CD4-positive, alpha-beta memory T cell (primary cell): Measurements from ENCODE around the gene MEFV. TPM values are rescaled to one million over a fixed set of nuclear protein-coding genes. Genes with fewer than 3 reads are reported as not detected.

Source experiments
- CTCF ChIA-PET: fragments of 350-600 bp; sonication (Branson Sonifier 250); formaldehyde crosslinking; loops from one replicate; lab custom pipeline; 2021; ENCODE audit warnings: inconsistent platforms; ENCODE audit not compliant: partially characterized antibody; lab: Charles Lee
- POLR2A ChIA-PET: fragments of 350-600 bp; sonication (Branson Sonifier 250); formaldehyde crosslinking; loops from one replicate; lab custom pipeline; 2021; ENCODE audit not compliant: partially characterized antibody; lab: Charles Lee
- DNase-seq, 5 donors: peaks; one replicate each; pipeline versions ENCODE4 v3.0.0 to v3.0.0-alpha.2; 2020 to 2022; ENCODE audit warnings: mixed read lengths in 1 of 5
- H3K27ac ChIP-seq: one replicate; pipeline ENCODE4 v1.7.0; 2013; ENCODE audit warnings: low read depth, low read length
- H3K27me3 ChIP-seq: 2 replicates; pipeline ENCODE4 v1.7.0; 2013; ENCODE audit warnings: mild to moderate bottlenecking, low read length, moderate library complexity; ENCODE audit not compliant: insufficient read depth
- H3K36me3 ChIP-seq: 2 replicates; pipeline ENCODE4 v1.7.0; 2013; ENCODE audit warnings: mild to moderate bottlenecking, low read length, moderate library complexity; ENCODE audit not compliant: insufficient read depth
- H3K4me1 ChIP-seq: 2 replicates; pipeline ENCODE4 v1.7.0; 2013; ENCODE audit warnings: mild to moderate bottlenecking, low read length, moderate library complexity; ENCODE audit not compliant: insufficient read depth
- H3K4me3 ChIP-seq, 2 donors: one replicate each; pipeline ENCODE4 v1.7.0; 2013; ENCODE audit warnings: low read length in 2 of 2, mild to moderate bottlenecking in 1 of 2
- H3K9me3 ChIP-seq, 2 donors: one replicate each; pipeline ENCODE4 v1.7.0; 2013; ENCODE audit warnings: low read length in 2 of 2, control low read depth in 1 of 2; ENCODE audit not compliant: control insufficient read depth in 1 of 2
- H3K27ac Mint-ChIP-seq, 7 donors: one replicate each; pipeline ENCODE4 v1.8.0; 2020 to 2021; ENCODE audit warnings: mixed read lengths in 7 of 7, mild to moderate bottlenecking in 6 of 7, inconsistent platforms in 3 of 7, moderate library complexity in 3 of 7
- H3K27me3 Mint-ChIP-seq, 2 donors: one replicate each; pipeline ENCODE4 v1.8.0; 2020 to 2021; ENCODE audit warnings: mixed read lengths in 2 of 2
- H3K36me3 Mint-ChIP-seq, 2 donors: one replicate each; pipeline ENCODE4 v1.8.0; 2020 to 2021; ENCODE audit warnings: mixed read lengths in 2 of 2, inconsistent platforms in 1 of 2, mild to moderate bottlenecking in 1 of 2
- H3K4me1 Mint-ChIP-seq, 4 donors: one replicate each; pipeline ENCODE4 v1.8.0; 2020 to 2021; ENCODE audit warnings: mixed read lengths in 4 of 4, mild to moderate bottlenecking in 1 of 4
- H3K4me3 Mint-ChIP-seq, 8 donors: one replicate each; pipeline ENCODE4 v1.8.0; 2020 to 2021; ENCODE audit warnings: mixed read lengths in 8 of 8, mild to moderate bottlenecking in 7 of 8, moderate library complexity in 6 of 8, inconsistent platforms in 3 of 8
- H3K9me3 Mint-ChIP-seq, 8 donors: one replicate each; pipeline ENCODE4 v1.8.0; 2020 to 2021; ENCODE audit warnings: mixed read lengths in 8 of 8, mild to moderate bottlenecking in 5 of 8, inconsistent platforms in 3 of 8, moderate library complexity in 1 of 8
- intact Hi-C: fragments of 100-400 bp; cut with micrococcal nuclease; formaldehyde crosslinking; loops from one replicate; pipeline ENCODE4 v1.15.1; 2023
- polyA plus RNA-seq, 2 donors: library from polyadenylated mRNA; unstranded; fragments of 300-500 nt; fragmentation: Illumina TruSeq; gene quantifications; one replicate each; pipeline ENCODE4 v1.2.3, GENCODE V29; 2021
- total RNA-seq, 2 experiments: library from RNA; stranded (reverse); gene quantifications; one replicate each; pipeline ENCODE4 v1.2.3, GENCODE V29; 2021

Gene MEFV
- total RNA-seq (under 1 TPM; 0.35 to 0.42 TPM), polyA plus RNA-seq (under 1 TPM in 1 of 2 donors, not detected in 1; 0.05 TPM)

DNA sequence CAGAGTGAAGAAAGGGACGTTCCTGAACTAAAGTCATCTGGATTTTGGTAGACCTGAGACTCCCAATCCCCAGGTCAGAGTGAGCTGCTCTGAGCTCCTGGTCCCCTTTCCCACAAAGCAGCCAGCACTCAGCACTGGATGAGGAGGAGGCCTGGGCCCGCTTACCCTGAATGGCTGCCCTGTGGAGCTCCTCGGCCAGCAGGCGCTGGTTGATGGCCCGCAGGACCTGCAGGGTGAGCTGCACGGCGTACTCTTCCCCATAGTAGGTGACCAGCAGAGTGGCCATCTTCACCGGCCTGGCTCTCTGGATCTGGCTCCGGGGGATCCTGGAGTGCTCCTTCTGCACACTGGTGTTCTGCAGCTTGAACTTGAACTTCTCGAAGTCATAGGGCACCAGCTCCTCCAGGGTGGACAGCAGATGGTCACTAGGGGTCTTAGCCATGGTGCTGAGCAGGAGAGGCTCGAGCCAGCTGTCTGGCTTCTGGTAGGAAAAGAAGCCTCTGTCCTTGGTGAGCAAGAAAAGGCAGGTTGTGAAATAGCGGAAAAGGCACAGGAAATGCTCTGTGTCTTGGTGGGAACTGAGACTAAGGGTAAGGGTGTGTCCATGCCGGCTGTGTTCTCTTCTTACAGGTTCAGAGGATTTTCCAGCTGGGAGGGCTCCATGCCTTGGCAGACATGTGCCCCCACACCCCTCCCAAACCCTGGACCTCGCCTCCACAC is at the start of gene MEFV:
MEFV (minus strand) TSS at position 488 of the 720 bp plus-strand sequence; CDS start at position 442, 46 bp downstream.
- Histone ChIP-seq H3K4me3 (no peak within 1 kb of the TSS), H3K27me3 (no peaks in the 10 kb centered on the region), H3K9me3 (no peaks in the 10 kb centered on the region), H3K4me1 (no peaks in the 10 kb centered on the region), H3K36me3 (no peaks in the 10 kb centered on the region), H3K27ac (no peak within 1 kb of the TSS)
- H3K4me3 Mint-ChIP-seq = no peak within 1 kb of the TSS
- ChIA-PET CTCF (no interaction called here), POLR2A (interaction anchor here (0.7 kb wide), 1 partner anchor 8 kb away, joined by 5 read pairs; no protein-coding TSS in a partner anchor)
- intact Hi-C loops = no loop called here
- H3K4me1 Mint-ChIP-seq = peaks cover 0 to 2% (median under 1%) of the 10 kb centered on the region in 4 donors
- H3K36me3 Mint-ChIP-seq = no peaks in the 10 kb centered on the region
- H3K27ac Mint-ChIP-seq = no peak within 1 kb of the TSS
- no peaks in the 10 kb centered on the region for H3K9me3 Mint-ChIP-seq
- peaks cover 0 to 2% of the 10 kb centered on the region in 2 donors for H3K27me3 Mint-ChIP-seq
- DNase-seq = no peak

DNA sequence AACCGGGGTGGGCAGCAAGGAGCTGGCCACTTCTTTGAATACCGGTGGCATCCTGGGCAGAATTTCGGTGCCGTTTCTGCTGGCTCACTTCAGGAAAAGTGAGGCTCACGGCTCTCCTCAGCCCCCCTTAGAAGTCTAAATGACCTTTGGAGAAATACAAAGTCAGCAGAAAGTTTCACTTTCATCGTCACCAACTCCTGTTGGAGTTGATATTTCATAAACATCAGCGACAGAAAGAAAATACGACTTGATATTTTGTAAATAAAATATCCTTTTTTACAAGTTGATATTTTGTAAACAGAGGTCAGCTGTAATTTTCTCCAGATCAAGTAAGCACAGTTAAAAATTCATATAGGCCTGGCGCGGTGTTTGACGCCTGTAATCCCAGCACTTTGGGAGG is 49.6 kb upstream of the MEFV start:
- peak overlapping the region; percentile 79 to 87 (median 85) for H3K4me3 Mint-ChIP-seq
- H3K4me3 ChIP-seq = peak overlapping the region; percentile 80 to 88
- ChIA-PET POLR2A (interaction anchor here (0.6 to 5.3 kb wide), 19 partner anchors 10 to 203 kb away, joined by 3 to 76 read pairs (median 4); partner anchors contain the start of genes NAA60, ZNF174, ZNF200 and ZNF263), CTCF (interaction anchor here (1.0 to 3.2 kb wide), 6 partner anchors 9 to 274 kb away, joined by 3 to 10 read pairs (median 4); partner anchors contain the start of genes NAA60, ZNF174, ZNF597 and ZSCAN32)
- H3K27ac ChIP-seq = peak overlapping the region; percentile 70
- no peaks in the 10 kb centered on the region for H3K27me3 ChIP-seq
- peaks cover 16% of the 10 kb centered on the region for H3K4me1 ChIP-seq
- H3K36me3 Mint-ChIP-seq = peaks cover 49 to 52% of the 10 kb centered on the region in 2 donors
- peaks cover 0 to 65% (median 52%) of the 10 kb centered on the region in 8 donors for H3K9me3 Mint-ChIP-seq
- H3K9me3 ChIP-seq = peaks cover 7 to 32% of the 10 kb centered on the region in 2 donors
- peaks cover 7 to 13% (median 11%) of the 10 kb centered on the region in 4 donors for H3K4me1 Mint-ChIP-seq
- no peak for DNase-seq
- peak overlapping the region in 5 of 7 donors; percentile 22 to 82 (median 71) for H3K27ac Mint-ChIP-seq
- H3K27me3 Mint-ChIP-seq = no peaks in the 10 kb centered on the region
- peaks cover 21% of the 10 kb centered on the region for H3K36me3 ChIP-seq
- intact Hi-C loops = no loop called here

DNA sequence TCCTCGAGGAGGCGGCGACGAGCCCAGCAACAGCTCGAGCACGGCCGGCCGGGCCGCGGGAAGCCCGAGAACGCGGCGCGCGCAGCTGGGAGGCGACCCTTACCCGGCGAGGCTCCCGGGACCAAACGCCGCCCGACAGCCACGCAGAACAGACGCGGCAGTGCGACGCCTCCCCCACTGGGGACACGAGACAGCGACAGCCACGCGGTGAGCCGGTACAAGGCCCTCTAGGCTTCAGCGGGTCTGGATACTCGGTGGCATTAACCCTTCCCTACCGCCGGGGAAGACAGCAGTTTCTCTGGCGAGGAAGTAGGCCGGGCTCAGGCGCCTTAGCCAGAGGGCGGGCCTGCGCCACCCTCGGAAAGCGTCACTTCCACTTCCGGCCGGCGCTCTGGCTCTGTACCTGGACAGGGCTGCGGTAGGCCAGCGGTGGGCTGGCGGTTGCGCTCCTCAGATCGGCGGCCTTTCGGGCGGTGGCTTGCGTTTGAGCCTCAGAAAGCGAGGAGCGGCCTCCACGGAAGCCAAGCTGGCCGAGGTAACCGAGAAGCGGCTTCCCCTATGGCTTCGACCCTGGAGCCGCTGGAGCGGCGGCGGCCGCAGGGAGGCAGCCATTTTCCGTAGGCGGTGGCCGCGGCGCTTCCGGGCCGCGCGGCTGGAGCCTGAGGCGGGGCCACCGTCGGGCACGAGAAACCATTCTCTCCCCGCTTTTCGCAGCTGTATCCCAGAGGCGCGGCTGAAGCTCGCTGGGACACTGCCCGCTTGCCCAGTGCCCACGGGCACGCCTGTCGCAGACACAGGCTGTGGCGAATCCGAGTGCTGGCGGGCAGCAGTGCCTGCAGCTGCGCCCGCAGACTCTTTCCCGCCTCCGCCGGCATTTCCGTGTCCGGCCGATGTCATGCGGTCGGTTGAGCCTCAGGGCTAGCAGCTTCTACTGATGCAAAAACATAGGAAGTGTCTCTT is 49.0 kb upstream of the MEFV start, which contains the start of the genes TIGD7 and ZNF75A:
TIGD7 (minus strand) TSS at position 322 of the 960 bp plus-strand sequence. CDS start 4,816 bp downstream, outside the sequence.
ZNF75A (plus strand) TSS at position 389 of the 960 bp plus-strand sequence. CDS start 2,932 bp downstream, outside the sequence.
- Histone ChIP-seq H3K27ac (peak within 1 kb of the TSS; percentile 70), H3K4me3 (peak within 1 kb of the TSS; percentile 80 to 88), H3K27me3 (no peaks in the 10 kb centered on the region), H3K4me1 (peaks cover 16% of the 10 kb centered on the region), H3K36me3 (peaks cover 21% of the 10 kb centered on the region), H3K9me3 (peaks cover 7 to 38% of the 10 kb centered on the region in 2 donors)
- peaks cover 0 to 65% (median 51%) of the 10 kb centered on the region in 8 donors for H3K9me3 Mint-ChIP-seq
- intact Hi-C loops = loop anchor here (1.0 to 2.0 kb wide), 6 partner anchors 22 to 195 kb away; partner anchors contain the start of genes ZNF174, ZNF200, ZNF263 and ZSCAN32
- ChIA-PET POLR2A (interaction anchor here (0.6 to 5.3 kb wide), 23 partner anchors 10 to 204 kb away, joined by 3 to 76 read pairs (median 4); partner anchors contain the start of genes CLUAP1, NAA60, ZNF174 and ZNF200), CTCF (interaction anchor here (0.6 to 3.2 kb wide), 8 partner anchors 10 to 274 kb away, joined by 3 to 10 read pairs (median 3); partner anchors contain the start of genes NAA60, ZNF174, ZNF597 and ZSCAN32)
- peak within 1 kb of the TSS; percentile 79 to 87 (median 85) for H3K4me3 Mint-ChIP-seq
- H3K27ac Mint-ChIP-seq = peak within 1 kb of the TSS; percentile 64 to 84 (median 82)
- peaks cover 7 to 13% (median 11%) of the 10 kb centered on the region in 4 donors for H3K4me1 Mint-ChIP-seq
- H3K36me3 Mint-ChIP-seq = peaks cover 50 to 52% of the 10 kb centered on the region in 2 donors
- H3K27me3 Mint-ChIP-seq = no peaks in the 10 kb centered on the region
- DNase-seq = peak; percentile 82 to 93 (median 85)

GRCh38 chr16:3304370-3304769 is 47.9 kb upstream of the MEFV start:
- ChIA-PET CTCF (interaction anchor here (0.6 to 3.2 kb wide), 4 partner anchors 11 to 98 kb away, joined by 3 to 10 read pairs (median 6); partner anchors contain the start of genes ZNF174 and ZSCAN32), POLR2A (interaction anchor here (0.7 to 5.3 kb wide), 14 partner anchors 11 to 196 kb away, joined by 3 to 76 read pairs (median 6); partner anchors contain the start of genes CLUAP1, ZNF174, ZNF263 and ZSCAN32)
- no peak overlapping the region for H3K27ac ChIP-seq
- no peaks in the 10 kb centered on the region for H3K27me3 ChIP-seq
- no peak for DNase-seq
- Mint-ChIP-seq H3K27ac (peak overlapping the region in 5 of 7 donors; percentile 57 to 84 (median 82)), H3K4me3 (peak overlapping the region; percentile 77 to 87 (median 85)), H3K9me3 (peaks cover 2 to 66% (median 57%) of the 10 kb centered on the region in 8 donors), H3K36me3 (peaks cover 55 to 56% of the 10 kb centered on the region in 2 donors), H3K4me1 (peaks cover 7 to 13% (median 11%) of the 10 kb centered on the region in 4 donors), H3K27me3 (no peaks in the 10 kb centered on the region)
- peaks cover 7 to 38% of the 10 kb centered on the region in 2 donors for H3K9me3 ChIP-seq
- H3K36me3 ChIP-seq = peaks cover 21% of the 10 kb centered on the region
- peaks cover 16% of the 10 kb centered on the region for H3K4me1 ChIP-seq
- intact Hi-C loops = loop anchor here (2.0 kb wide), 2 partner anchors 96 to 154 kb away; partner anchors contain the start of genes ZNF174 and ZSCAN32
- H3K4me3 ChIP-seq = peak overlapping the region in 1 of 2 donors; percentile 88

GRCh38 chr16:3295783-3296182 is 39.4 kb upstream of the MEFV start:
- peaks cover 0 to 64% of the 10 kb centered on the region in 2 donors for H3K9me3 ChIP-seq
- peak overlapping the region in 1 of 7 donors; percentile 69 for H3K27ac Mint-ChIP-seq
- CTCF ChIA-PET = no interaction called here

GRCh38 chr16:3295209-3295608 is 38.8 kb upstream of the MEFV start:
- DNase-seq = no peak
- H3K4me3 Mint-ChIP-seq = no peak overlapping the region
- ChIA-PET POLR2A (interaction anchor here (2.8 kb wide), 1 partner anchor 12 kb away, joined by 12 read pairs; the partner anchor contains the start of gene ZNF263), CTCF (no interaction called here)
- Histone ChIP-seq H3K4me1 (no peaks in the 10 kb centered on the region), H3K4me3 (no peak overlapping the region), H3K27ac (no peak overlapping the region), H3K9me3 (peaks cover 0 to 66% of the 10 kb centered on the region in 2 donors), H3K36me3 (peaks cover 18% of the 10 kb centered on the region), H3K27me3 (no peaks in the 10 kb centered on the region)
- intact Hi-C loops = no loop called here
- peaks cover 60 to 62% of the 10 kb centered on the region in 2 donors for H3K36me3 Mint-ChIP-seq
- H3K27ac Mint-ChIP-seq = no peak overlapping the region
- peaks cover 7 to 87% (median 79%) of the 10 kb centered on the region in 8 donors for H3K9me3 Mint-ChIP-seq
- H3K27me3 Mint-ChIP-seq = no peaks in the 10 kb centered on the region
- peaks cover 0 to 9% (median under 1%) of the 10 kb centered on the region in 4 donors for H3K4me1 Mint-ChIP-seq

More at GRCh38 chr16:3295783-3296182, 39.4 kb upstream of the MEFV start:
- Mint-ChIP-seq H3K27me3 (no peaks in the 10 kb centered on the region), H3K4me1 (peaks cover 0 to 5% (median under 1%) of the 10 kb centered on the region in 4 donors), H3K9me3 (peaks cover 7 to 87% (median 79%) of the 10 kb centered on the region in 8 donors), H3K4me3 (no peak overlapping the region), H3K36me3 (peaks cover 60 to 62% of the 10 kb centered on the region in 2 donors)
- no peak overlapping the region for H3K27ac ChIP-seq
- H3K4me1 ChIP-seq = no peaks in the 10 kb centered on the region
- no peaks in the 10 kb centered on the region for H3K27me3 ChIP-seq
- H3K36me3 ChIP-seq = peaks cover 12% of the 10 kb centered on the region
- POLR2A ChIA-PET = interaction anchor here (2.8 kb wide), 1 partner anchor 12 kb away, joined by 12 read pairs; the partner anchor contains the start of gene ZNF263
- intact Hi-C loops = no loop called here
- DNase-seq = no peak
- no peak overlapping the region for H3K4me3 ChIP-seq
